ENCODE measurements around the gene TOMM40L.

Gene TOMM40L

DNA sequence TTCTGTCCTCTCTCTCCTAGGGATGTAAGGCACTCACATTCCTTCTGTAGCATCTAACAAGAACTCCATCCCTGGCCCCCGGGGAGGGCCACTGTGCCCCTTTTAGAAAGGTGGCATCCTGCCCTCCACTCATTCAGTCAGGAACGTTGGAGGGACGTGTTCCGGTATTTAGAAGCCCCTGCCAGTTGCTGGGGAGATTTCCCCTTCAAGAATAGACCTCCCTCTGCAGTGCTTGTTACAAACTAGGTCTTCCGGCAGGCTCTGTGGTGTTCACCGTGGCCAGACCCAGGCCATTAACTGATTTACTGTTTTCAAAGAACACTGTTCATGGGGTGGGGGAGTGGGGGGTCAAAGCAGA, 33.5 kb downstream of the TOMM40L start:
- no peak for DNase-seq

GRCh38 chr1:161259765-161260164, 33.9 kb downstream of the TOMM40L start:
- no peak for DNase-seq

DNA sequence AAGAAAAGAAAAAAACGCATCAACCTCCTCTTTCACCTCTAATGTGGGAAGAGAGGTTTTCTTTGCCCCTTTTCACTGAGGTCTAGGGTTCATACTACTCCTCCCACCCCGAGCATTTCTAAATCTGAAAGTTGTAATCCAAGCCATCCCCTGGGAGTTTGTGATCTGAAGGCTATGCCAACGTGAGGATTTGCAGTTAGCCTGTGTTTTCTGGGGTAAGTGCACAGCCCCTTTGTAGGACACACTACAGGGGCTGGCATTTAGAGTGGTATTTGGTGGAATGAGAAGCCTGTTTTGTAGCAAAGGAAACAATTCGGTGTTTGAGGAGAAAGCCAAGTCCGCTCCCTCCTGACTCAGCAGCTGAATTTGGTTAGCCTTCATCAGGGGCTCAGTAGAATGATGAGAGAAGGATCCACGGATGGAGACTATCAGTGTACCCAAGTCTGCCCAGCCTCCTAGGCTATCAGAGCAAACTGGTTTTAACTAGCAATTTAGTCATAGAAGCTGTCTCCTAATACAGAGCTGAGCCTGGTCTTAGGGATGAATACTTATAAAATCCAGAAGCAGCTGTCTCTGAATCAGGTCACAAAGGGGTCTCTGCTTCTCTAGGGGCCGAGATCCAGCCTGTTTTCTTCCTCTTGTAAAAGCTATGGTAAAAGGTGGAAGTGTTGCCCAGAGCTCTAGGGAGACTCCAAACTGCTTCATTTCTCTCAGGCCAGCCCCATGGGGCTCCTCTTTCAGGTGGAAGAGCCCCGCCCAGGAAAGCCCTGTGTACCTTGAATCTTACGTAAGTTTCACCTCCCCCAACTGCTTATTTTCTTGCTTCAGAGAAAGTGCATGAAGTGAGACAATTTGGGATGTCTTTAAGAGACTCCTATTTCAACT, 34.8 kb downstream of the TOMM40L start:
- DNase-seq = no peak

DNA sequence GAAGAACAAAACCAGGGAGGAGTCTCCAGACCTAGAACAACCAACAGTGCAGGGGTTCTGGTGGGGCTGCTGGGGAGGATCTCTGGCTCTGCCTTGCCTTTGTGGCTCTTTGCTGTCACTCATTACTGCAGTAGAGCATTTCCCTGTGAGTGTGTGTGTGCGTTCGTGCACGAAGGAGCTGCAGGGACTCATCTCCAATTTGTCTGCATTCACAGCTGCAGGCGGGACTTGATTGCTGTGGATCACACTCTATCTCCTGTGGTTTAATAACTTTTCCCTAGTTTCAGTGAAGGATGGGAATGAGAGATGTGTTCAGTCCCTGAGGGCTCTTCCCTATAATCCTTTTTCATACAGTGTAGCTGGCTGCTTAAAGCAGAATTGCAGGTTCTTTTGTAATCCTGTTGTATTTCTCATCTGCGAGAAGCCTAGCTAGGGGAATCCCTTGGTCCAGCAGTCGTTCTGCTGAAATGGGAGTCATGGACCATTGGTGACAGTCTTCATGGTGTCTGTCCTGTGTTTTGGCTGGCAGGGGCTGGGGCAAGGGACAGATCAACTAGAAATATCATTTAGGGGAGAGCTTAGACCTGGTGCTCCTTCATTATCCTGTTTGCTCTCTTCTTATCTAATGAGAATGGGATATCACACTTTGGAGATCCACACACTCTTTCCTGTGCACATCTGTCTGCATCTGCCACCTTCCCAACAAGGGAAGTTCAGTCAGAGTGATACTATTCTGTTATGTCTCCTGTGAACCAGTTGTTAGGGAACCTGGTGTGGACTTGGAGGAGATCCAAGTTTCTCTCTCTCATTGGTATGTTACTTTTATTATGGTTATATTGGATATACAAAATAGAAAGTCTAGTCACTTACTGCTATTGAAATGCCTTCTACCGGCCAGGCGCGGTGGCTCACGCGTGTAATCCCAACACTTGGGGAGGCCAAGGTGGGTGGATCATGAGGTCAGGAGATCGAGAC, 35.7 kb downstream of the TOMM40L start:
- DNase-seq = no peak

GRCh38 chr1:161265305-161265704, 39.4 kb downstream of the TOMM40L start:
- DNase-seq = no peak

DNA sequence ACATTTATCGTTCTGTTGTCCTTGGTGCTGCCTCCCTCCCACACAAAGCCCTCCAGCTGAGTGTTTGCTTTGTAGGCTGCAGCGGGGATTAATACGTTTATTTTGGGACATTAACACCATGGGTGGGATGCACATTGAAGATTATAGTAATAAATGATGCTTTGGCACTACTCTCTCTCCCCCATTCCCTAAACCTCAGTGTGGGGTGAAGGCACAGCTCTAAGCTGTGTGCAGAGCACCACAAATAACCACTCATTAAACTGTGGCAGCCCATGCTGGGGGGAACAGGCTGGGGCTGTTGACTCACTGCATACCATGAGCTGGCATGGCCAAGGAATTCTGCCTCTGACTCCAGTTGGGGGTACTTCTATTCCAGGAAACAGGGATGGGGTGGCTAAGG, 40.3 kb downstream of the TOMM40L start:
- no peak for DNase-seq

DNA sequence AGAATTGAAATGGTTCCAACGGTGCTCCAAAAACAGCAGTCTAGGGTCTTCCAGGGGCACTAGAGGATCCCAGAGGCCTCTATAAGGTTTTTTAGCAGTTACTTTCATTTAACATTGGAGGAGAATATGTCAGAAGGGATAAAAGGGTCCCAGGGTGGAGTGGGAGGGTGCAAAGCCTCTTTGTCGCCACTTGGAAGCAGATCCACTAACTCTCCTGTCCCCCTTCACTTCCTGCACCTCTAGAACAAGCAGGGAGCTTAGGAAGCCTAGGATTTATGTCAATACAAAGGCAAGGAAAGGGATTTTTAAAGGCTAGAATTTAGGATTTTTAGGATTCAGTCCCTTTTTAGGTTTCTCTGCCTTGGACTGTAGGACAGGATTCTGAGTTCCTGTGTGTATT, 41.0 kb downstream of the TOMM40L start:
- no peak for DNase-seq

DNA sequence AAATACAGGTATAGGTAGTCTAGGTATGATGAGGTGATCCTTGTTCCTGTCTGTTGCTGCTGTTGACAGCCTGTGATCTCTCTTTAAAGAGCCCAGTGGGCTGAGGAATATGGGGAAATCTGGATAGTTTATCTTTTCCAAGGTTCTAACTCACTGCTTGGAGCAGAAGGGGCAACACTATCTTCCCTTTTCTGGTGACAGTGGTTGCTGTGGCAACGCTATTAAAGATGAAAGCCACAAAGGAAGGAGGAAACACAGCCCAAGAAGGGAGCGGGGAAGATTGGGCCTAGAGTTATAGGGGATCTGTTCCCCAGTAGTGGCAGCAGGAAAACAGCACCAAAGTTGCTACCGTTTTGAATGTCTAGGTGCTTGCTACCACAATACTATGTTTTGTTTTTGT, 41.5 kb downstream of the TOMM40L start:
- DNase-seq = no peak

GRCh38 chr1:161273402-161273801, 47.5 kb downstream of the TOMM40L start:
- DNase-seq = no peak

GRCh38 chr1:161274874-161275273, 49.0 kb downstream of the TOMM40L start:
- DNase-seq = no peak
